HCT116 (cell line): ENCODE data around the gene ATP8A2. TPM values are rescaled to one million over a fixed set of nuclear protein-coding genes. Genes with fewer than 3 reads are reported as not detected.

Source experiments
- ATAC-seq: fragments of 200-7000 bp; cut with Tn5 transposase; 2 replicates; pipeline ENCODE4 v1.9.1; 2020; ENCODE audit warnings: mild to moderate bottlenecking, moderate library complexity
- BruUV-seq: library from RNA; stranded (reverse); fragments of 400-500 nt; replicated peaks from 2 replicates; lab custom pipeline; 2021; lab: Mats Ljungman, UMichigan
- CTCF ChIA-PET: fragments of 300-600 bp; sonication (Branson Sonifier 250); formaldehyde crosslinking; loops from one replicate; lab custom pipeline; 2021; ENCODE audit warnings: antibody characterized with exemption; lab: Charles Lee
- POLR2A ChIA-PET: fragments of 300-600, 350-600 bp; sonication (Branson Sonifier 250); formaldehyde crosslinking; loops from one replicate; lab custom pipeline; 2021; ENCODE audit warnings: antibody characterized with exemption; lab: Charles Lee
- RAD21 ChIA-PET, 2 experiments: fragments of 300-600 bp; sonication (Branson Sonifier 250); formaldehyde crosslinking; loops; one replicate each; lab custom pipeline; 2023; ENCODE audit warnings: low total read pairs in 2 of 2; ENCODE audit not compliant: uncharacterized antibody in 2 of 2, unreplicated experiment in 2 of 2, low non-redundant PET in 1 of 2; lab: Charles Lee
- DNase-seq: peaks from one replicate; pipeline ENCODE4 v3.0.0-alpha.2; 2010; ENCODE audit warnings: low read depth, low spot score
- H2AFZ ChIP-seq: fragments of 200-600 bp; shearing (Covaris generic), sonication (generic); 2 replicates; pipeline ENCODE4 v1.6.1; 2017; ENCODE audit warnings: low read depth, mixed run types, mixed read lengths, antibody characterized with exemption, low read length; ENCODE audit not compliant: poor library complexity, severe bottlenecking
- H3K27ac ChIP-seq: 2 replicates; pipeline ENCODE4 v1.5.1; 2012; ENCODE audit warnings: low read depth, low read length
- H3K27me3 ChIP-seq: fragments of 200-600 bp; sonication (generic); 2 replicates; pipeline ENCODE4 v1.6.1; 2016; ENCODE audit warnings: mixed run types, low read length, mixed read lengths; ENCODE audit not compliant: insufficient read depth
- H3K36me3 ChIP-seq, 2 experiments: fragments of 200-500 bp in 1 of 2; fragments of 200-600 bp in 1 of 2; sonication (Bioruptor generic) in 1 of 2; sonication (generic) in 1 of 2; 2 replicates each; pipeline versions ENCODE4 v1.5.1 to v1.6.1; 2014 to 2016; ENCODE audit warnings: low read length in 2 of 2, inconsistent platforms in 1 of 2, mixed read lengths in 1 of 2, mixed run types in 1 of 2; ENCODE audit not compliant: insufficient read depth in 2 of 2, control insufficient read depth in 1 of 2
- H3K4me1 ChIP-seq, 2 experiments: fragments of 200-600 bp in 1 of 2; sonication (generic) in 1 of 2; 2 replicates each; pipeline versions ENCODE4 v1.5.1 to v1.6.1; 2012 to 2017; ENCODE audit warnings: low read length in 2 of 2, inconsistent platforms in 1 of 2, mild to moderate bottlenecking in 1 of 2, mixed read lengths in 1 of 2, mixed run types in 1 of 2, moderate library complexity in 1 of 2; ENCODE audit not compliant: insufficient read depth in 2 of 2, control insufficient read depth in 1 of 2
- H3K4me2 ChIP-seq: fragments of 200-600 bp; sonication (generic); 2 replicates; pipeline ENCODE4 v1.6.1; 2017; ENCODE audit warnings: mixed run types, low read length, mixed read lengths
- H3K4me3 ChIP-seq, 2 experiments: fragments of 200-600 bp in 1 of 2; sonication (generic) in 1 of 2; replicated peaks in 1 of 2; 2 replicates each; pipeline ENCODE4 v1.5.1; 2011 to 2016; ENCODE audit warnings: low read length in 2 of 2, control low read depth in 1 of 2, low read depth in 1 of 2, mild to moderate bottlenecking in 1 of 2, mixed read lengths in 1 of 2, mixed run types in 1 of 2
- H3K79me2 ChIP-seq: fragments of 200-600 bp; sonication (generic); 2 replicates; pipeline ENCODE4 v1.6.1; 2017; ENCODE audit warnings: mild to moderate bottlenecking, mixed run types, low read length, moderate library complexity, mixed read lengths; ENCODE audit not compliant: insufficient read depth
- H3K9ac ChIP-seq: fragments of 200-600 bp; sonication (generic); 2 replicates; pipeline ENCODE4 v1.6.1; 2016; ENCODE audit warnings: low read length, mixed read lengths
- H3K9me2 ChIP-seq: fragments of 200-600 bp; sonication (generic), shearing (Covaris generic); 2 replicates; pipeline ENCODE4 v1.6.1; 2017; ENCODE audit warnings: mixed run types, mild to moderate bottlenecking, moderate library complexity; ENCODE audit not compliant: insufficient read depth
- H3K9me3 ChIP-seq, 2 experiments: fragments of 200-500 bp in 1 of 2; fragments of 200-600 bp in 1 of 2; sonication (Bioruptor generic) in 1 of 2; sonication (generic) in 1 of 2; 2 replicates each; pipeline ENCODE4 v1.6.1; 2014 to 2017; ENCODE audit warnings: low read length in 2 of 2, mixed read lengths in 2 of 2, inconsistent platforms in 1 of 2, low read depth in 1 of 2, mild to moderate bottlenecking in 1 of 2, mixed run types in 1 of 2, moderate library complexity in 1 of 2; ENCODE audit not compliant: control insufficient read depth in 1 of 2, insufficient read depth in 1 of 2
- H4K20me1 ChIP-seq: fragments of 200-600 bp; sonication (generic), shearing (Covaris generic); 2 replicates; pipeline ENCODE4 v1.6.1; 2017; ENCODE audit warnings: mixed run types, mild to moderate bottlenecking, moderate library complexity; ENCODE audit not compliant: insufficient read depth
- CTCF ChIP-seq, 3 experiments: fragments of 200-600 bp in 1 of 3; sonication (generic) in 1 of 3; IDR thresholded peaks in 2 of 3; conservative IDR thresholded peaks in 1 of 3; 2 replicates each; pipeline ENCODE4 v1.5.1; 2012 to 2017; ENCODE audit warnings: low read depth in 2 of 3, low read length in 2 of 3, antibody characterized with exemption in 1 of 3, borderline replicate concordance in 1 of 3, control low read depth in 1 of 3, mild to moderate bottlenecking in 1 of 3, mixed read lengths in 1 of 3, mixed run types in 1 of 3, moderate library complexity in 1 of 3; ENCODE audit not compliant: insufficient read depth in 1 of 3
- EGR1 ChIP-seq: IDR thresholded peaks from 2 replicates; pipeline ENCODE4 v1.6.1; 2012; ENCODE audit warnings: low read depth
- ELF1 ChIP-seq: IDR thresholded peaks from 2 replicates; pipeline ENCODE4 v1.6.1; 2012; ENCODE audit warnings: low read depth, borderline replicate concordance
- FOSL1 ChIP-seq: IDR thresholded peaks from 2 replicates; pipeline ENCODE4 v1.6.1; 2012; ENCODE audit warnings: low read depth
- POLR2A ChIP-seq: IDR thresholded peaks from 2 replicates; pipeline ENCODE4 v1.7.0; 2011; ENCODE audit warnings: borderline replicate concordance; ENCODE audit not compliant: insufficient read depth, insufficient read length; ENCODE audit errors: extremely low read depth
- SRF ChIP-seq: IDR thresholded peaks from 2 replicates; pipeline ENCODE4 v1.6.1; 2012; ENCODE audit warnings: low read depth
- TCF7L2 ChIP-seq: IDR thresholded peaks from 2 replicates; pipeline ENCODE4 v1.7.0; 2011; ENCODE audit warnings: borderline replicate concordance, inconsistent platforms; ENCODE audit not compliant: insufficient read depth, insufficient read length; ENCODE audit errors: extremely low read depth
- YY1 ChIP-seq: IDR thresholded peaks from 2 replicates; pipeline ENCODE4 v1.6.1; 2011; ENCODE audit warnings: low read length, low read depth, moderate library complexity, mild to moderate bottlenecking; ENCODE audit not compliant: insufficient replicate concordance; ENCODE audit errors: extremely low read depth
- ZBTB33 ChIP-seq: IDR thresholded peaks from 2 replicates; pipeline ENCODE4 v1.6.1; 2011; ENCODE audit warnings: mild to moderate bottlenecking, low read length, moderate library complexity; ENCODE audit not compliant: insufficient replicate concordance; ENCODE audit errors: extremely low read depth
- intact Hi-C: fragments of 100-400 bp; cut with micrococcal nuclease; formaldehyde crosslinking; loops from 2 replicates; pipeline ENCODE4 v1.10.0; 2022
- total RNA-seq: library from RNA; stranded (reverse); gene quantifications from one replicate; pipeline ENCODE4 v1.2.1, GENCODE V29; 2021; ENCODE audit not compliant: unreplicated experiment
- TF ChIP-seq, protein P1 (sequence below): IDR thresholded peaks from 2 replicates; pipeline ENCODE4 v1.6.1; 2012

The ATP8A2 gene
- total RNA-seq, 1 experiment from 2014 or later, result not detected

GRCh38 chr13:25587326-25587980 lies 215.7 kb downstream of the ATP8A2 start:
- no peaks in the 10 kb centered on the region for H3K4me1 ChIP-seq
- H3K36me3 ChIP-seq, result no peaks in the 10 kb centered on the region
- H4K20me1 ChIP-seq, result no peaks in the 10 kb centered on the region
- no peak overlapping the region for H3K27ac ChIP-seq
- no peak overlapping the region for H3K9ac ChIP-seq
- H3K9me2 ChIP-seq, result no peaks in the 10 kb centered on the region
- no peaks in the 10 kb centered on the region for H3K9me3 ChIP-seq
- DNase-seq (no peak), ATAC-seq (no peak)
- CTCF ChIA-PET, result no interaction called here
- RAD21 ChIA-PET, result no interaction called here
- POLR2A ChIA-PET, result no interaction called here
- intact Hi-C loops, result no loop called here
- H3K4me3 ChIP-seq, result no peak overlapping the region
- BruUV-seq, result no TSS peak
- H3K4me2 ChIP-seq, result no peak overlapping the region
- H3K79me2 ChIP-seq, result no peaks in the 10 kb centered on the region
- peaks cover 59% of the 10 kb centered on the region for H3K27me3 ChIP-seq
- no peak overlapping the region for H2AFZ ChIP-seq
- TF ChIP-seq EGR1 (no peak), ELF1 (no peak), SRF (no peak), FOSL1 (no peak), YY1 (no peak), POLR2A (no peak), CTCF (IDR thresholded peaks at IDR 0.05 in 2 of 3, conservative IDR thresholded peaks at IDR 0.05 in 1 of 3; ENCODE audit: borderline replicate concordance in 1 of 3, insufficient read depth in 1 of 3, low read depth in 2 of 3, low read length in 2 of 3) (no peak), ZBTB33 (no peak), TCF7L2 (no peak)
- TF ChIP-seq, protein P1, sequence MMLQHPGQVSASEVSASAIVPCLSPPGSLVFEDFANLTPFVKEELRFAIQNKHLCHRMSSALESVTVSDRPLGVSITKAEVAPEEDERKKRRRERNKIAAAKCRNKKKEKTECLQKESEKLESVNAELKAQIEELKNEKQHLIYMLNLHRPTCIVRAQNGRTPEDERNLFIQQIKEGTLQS, result no peak
- TF ChIP-seq, all 23 proteins: peak for 0
